GM18873 (cell line): Measurements from ENCODE around the gene NDRG2.

Source experiments
- ATAC-seq: cut with Tn5 transposase; IDR thresholded peaks from one replicate; pipeline ENCODE4 v1.9.1; 2021; ENCODE audit warnings: mild to moderate bottlenecking, moderate library complexity, moderate number of reproducible peaks; ENCODE audit not compliant: unreplicated experiment, low FRiP score

Gene NDRG2

GRCh38 chr14:21037156-21037555 lies 12.3 kb upstream of the NDRG2 start:
- no peak for ATAC-seq

- ATAC-seq = no peak
Observed at GRCh38 chr14:21036751-21037150, 11.9 kb upstream of the NDRG2 start.

GRCh38 chr14:21034707-21035106 lies 9.8 kb upstream of the NDRG2 start, which contains the start of gene RNASE13:
Gene RNASE13 (minus strand): TSS chr14:21034807. CDS start chr14:21034288, 519 bp downstream.
- ATAC-seq = no peak

DNA sequence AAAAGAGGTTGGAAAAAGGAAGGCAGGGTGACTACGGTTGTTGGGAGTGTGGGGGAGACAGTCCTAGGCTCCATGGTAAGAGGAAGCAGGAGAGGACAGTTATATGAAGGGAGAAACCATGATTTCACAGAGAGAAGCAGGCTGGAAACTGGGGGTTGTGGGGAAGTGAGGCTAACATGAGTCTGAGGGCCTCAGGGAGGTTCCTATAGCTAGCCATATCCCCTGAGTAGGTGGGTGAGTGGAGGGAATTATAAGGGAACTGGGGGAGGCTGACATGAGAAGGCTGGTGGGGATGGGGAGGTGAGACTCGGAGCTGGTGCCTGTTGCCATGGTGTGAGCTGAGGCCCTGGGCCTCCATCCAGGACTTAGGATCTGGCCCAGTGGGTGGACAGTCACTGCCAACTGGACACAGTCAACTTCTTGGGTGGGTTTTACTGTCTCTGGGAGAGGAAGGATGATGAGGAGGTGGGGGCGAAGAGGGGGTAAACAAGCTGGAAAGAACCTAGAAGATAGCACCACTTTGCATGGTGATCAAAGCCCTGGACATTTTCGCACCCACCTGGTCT lies 8.4 kb upstream of the NDRG2 start:
- no peak for ATAC-seq

- no peak for ATAC-seq
Observed at GRCh38 chr14:21032326-21033132, 7.7 kb upstream of the NDRG2 start.

DNA sequence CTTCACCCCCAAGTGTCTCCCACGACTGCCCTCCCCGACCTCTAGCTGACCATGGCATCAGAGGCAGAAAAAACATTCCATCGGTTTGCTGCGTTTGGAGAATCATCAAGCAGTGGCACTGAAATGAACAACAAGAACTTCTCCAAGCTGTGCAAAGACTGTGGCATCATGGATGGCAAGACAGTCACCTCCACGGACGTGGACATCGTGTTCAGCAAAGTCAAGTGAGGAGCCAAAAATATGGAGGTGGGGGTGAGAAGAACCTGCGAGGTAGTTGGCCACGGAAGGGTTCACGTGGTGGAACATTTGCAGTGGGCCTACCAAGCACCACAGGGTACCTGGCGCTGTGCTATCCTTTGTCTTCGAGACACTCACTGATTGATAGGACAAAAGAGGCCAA lies 5.7 kb upstream of the NDRG2 start:
- no peak for ATAC-seq

GRCh38 chr14:21029917-21030316 lies 5.1 kb upstream of the NDRG2 start, which contains the start of gene TPPP2:
Gene TPPP2 (plus strand): TSS chr14:21030217. CDS start chr14:21030582, 365 bp downstream.
- ATAC-seq = no peak

- ATAC-seq = no peak
Observed at GRCh38 chr14:21026988-21027315, 2.1 kb upstream of the NDRG2 start.

GRCh38 chr14:21026274-21026987 lies 1.6 kb upstream of the NDRG2 start:
- no peak for ATAC-seq

DNA sequence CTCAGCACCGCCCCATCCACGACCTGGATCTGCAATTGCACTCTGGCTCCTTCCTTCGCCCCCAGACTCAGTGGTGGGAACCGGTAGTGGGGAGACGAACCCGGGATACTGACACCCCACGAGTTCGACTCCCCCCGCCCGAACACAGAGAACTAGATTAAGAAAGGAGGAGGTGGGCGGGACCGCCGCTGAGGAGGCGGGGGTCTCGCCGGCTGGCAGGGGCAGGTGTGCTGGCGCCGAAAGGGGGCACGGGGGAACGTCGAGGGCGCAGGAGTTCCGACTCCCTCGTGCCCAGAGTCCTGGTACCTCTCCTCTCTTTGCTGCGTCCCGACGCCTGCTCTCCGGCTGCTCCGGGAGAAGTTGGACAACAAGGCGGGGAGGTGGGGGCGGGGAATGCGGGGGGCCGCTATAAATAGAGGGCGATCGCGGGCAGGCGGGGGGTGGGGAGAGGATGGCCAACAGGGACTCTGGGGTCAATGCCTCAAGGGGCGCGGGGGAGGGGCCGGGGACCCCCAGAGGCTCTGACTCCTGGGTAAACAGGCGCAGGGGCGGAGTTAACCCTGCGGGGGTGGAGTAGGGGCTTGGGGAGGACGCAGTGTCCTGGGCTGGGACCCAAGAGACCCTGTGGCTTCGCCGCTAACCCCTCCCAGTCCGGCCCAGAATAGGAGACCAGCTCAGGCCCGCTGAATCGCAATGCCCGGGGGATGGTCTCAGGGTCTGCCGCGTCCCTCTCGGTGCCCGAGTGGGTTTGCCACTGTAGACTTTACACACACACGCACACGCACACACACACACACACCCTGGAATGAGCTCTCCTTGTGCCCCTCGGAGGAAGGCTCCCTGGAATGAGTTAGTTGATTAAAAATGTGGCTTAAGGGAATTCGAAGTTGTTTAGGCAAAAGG lies 761 bp upstream of the NDRG2 start:
- no peak for ATAC-seq

DNA sequence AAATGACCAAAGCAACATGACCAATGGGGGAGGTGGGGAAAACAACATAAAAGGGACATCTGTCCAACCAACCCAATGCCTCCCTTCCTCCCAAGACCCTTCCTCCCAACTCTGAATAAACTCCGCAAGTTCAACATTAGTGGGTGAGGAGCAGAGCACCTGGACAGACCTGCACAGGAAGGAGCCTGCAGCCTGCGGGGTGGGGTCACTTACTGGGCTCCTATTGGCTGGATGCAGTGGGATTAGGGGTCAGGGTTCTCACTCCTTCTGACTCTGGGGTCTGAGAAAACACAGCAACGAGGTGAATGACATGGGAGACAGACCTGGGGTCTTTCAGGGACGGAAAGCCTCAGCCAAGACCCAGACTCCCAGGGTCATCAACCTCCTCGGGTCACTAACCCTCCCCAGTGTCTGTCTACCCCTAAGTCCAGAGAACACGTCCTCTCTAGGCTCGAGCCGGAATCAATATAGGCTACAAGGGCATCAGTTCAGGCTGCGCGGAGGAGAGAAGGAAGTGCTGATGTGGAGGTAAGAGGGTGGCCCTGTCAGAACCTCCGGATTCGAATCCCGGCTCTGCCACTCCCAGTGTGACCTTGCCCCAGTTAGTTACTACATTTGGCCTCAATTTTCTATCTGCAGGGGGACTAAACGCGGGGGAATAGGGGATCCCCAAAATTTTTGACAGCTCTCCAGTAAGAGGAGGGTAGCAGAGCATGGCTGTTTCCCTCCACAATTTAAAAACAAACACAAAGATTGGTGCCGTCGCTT lies 860 bp downstream of the NDRG2 start:
- no peak for ATAC-seq

- ATAC-seq = no peak
Observed at GRCh38 chr14:21023174-21023573, 1.7 kb downstream of the NDRG2 start.

DNA sequence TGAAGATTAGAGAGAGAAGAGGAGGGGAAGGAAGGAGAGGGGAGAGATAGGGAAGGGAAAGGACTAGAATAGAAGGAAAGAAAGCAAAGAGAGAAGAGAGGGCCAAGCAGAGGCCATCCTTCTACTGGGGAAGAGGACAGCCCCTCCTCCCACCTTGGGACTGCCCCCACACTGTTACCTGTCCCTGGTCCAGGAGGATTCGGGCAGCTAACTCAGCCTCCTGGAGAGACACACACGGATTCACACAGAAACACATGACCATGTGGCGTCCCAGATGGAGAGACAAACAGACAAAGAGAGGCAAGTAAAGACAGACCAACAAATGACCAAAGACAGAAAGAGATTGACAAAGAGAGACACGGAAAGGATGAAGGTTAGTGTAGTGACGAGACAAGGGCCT lies 2.2 kb downstream of the NDRG2 start:
- no peak for ATAC-seq

GRCh38 chr14:21020977-21021545 lies 3.8 kb downstream of the NDRG2 start:
- ATAC-seq = no peak

- ATAC-seq = no peak
Observed at GRCh38 chr14:21019366-21019765, 5.5 kb downstream of the NDRG2 start.

GRCh38 chr14:21018781-21019180 lies 6.1 kb downstream of the NDRG2 start:
- ATAC-seq = no peak

DNA sequence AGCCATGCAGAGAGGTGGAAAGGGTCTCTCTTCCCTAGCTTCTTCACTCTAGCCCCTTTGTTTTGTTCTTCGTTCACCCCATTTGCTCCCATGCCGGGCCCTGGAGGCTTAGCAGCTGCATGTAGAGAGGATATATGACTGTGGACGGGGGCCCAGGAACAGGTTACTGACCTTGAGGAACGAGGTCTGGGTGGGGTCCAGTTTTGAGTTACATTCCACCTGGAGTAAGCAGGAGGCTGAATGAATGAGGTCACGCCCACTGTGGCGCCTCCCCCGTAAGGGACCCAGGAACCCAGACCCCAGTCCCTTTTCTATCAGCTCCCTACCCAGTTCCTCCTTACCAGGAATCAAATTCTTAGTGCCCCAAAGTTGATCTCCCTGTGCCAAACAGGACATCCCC lies 6.6 kb downstream of the NDRG2 start:
- no peak for ATAC-seq

GRCh38 chr14:21017528-21018245 lies 7.2 kb downstream of the NDRG2 start:
- no peak for ATAC-seq
